RWPE1 (cell line): ENCODE data around the gene AP1G1.

Experiments used
- CTCF ChIA-PET: fragments of 350-600 bp; sonication (Branson Sonifier 250); formaldehyde crosslinking; extraction: SDS; loops from one replicate; lab custom pipeline; 2021; lab: Yijun Ruan, JAX
- POLR2A ChIA-PET: fragments of 400-600 bp; formaldehyde crosslinking; extraction: SDS; loops from one replicate; lab custom pipeline; 2020; ENCODE audit warnings: antibody characterized with exemption; ENCODE audit not compliant: low non-redundant PET; lab: Yijun Ruan, JAX
- DNase-seq: peaks from one replicate; pipeline ENCODE4 v3.0.0; 2012; ENCODE audit warnings: low spot score
- H3K27ac ChIP-seq: fragments of 450-650 bp; 2 replicates; pipeline ENCODE4 v1.5.1; 2017
- TF ChIP-seq, protein P1 (sequence below): fragments of 450-650 bp; conservative IDR thresholded peaks from 2 replicates; pipeline ENCODE4 v1.5.1; 2017; ENCODE audit warnings: low read depth, mild to moderate bottlenecking

AP1G1 gene

GRCh38 chr16:71808593-71809459, at the start of gene AP1G1:
AP1G1 (minus strand) TSS chr16:71808834; CDS start chr16:71789479, 19,355 bp downstream.
- DNase-seq, result peak; percentile 99
- H3K27ac ChIP-seq, result peak within 1 kb of the TSS; percentile 87
- POLR2A ChIA-PET, result interaction anchor here (0.7 kb wide), 2 partner anchors 66 to 81 kb away, joined by 3 read pairs; no protein-coding TSS in a partner anchor
- TF ChIP-seq, protein P1, sequence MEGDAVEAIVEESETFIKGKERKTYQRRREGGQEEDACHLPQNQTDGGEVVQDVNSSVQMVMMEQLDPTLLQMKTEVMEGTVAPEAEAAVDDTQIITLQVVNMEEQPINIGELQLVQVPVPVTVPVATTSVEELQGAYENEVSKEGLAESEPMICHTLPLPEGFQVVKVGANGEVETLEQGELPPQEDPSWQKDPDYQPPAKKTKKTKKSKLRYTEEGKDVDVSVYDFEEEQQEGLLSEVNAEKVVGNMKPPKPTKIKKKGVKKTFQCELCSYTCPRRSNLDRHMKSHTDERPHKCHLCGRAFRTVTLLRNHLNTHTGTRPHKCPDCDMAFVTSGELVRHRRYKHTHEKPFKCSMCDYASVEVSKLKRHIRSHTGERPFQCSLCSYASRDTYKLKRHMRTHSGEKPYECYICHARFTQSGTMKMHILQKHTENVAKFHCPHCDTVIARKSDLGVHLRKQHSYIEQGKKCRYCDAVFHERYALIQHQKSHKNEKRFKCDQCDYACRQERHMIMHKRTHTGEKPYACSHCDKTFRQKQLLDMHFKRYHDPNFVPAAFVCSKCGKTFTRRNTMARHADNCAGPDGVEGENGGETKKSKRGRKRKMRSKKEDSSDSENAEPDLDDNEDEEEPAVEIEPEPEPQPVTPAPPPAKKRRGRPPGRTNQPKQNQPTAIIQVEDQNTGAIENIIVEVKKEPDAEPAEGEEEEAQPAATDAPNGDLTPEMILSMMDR, result no peak
- CTCF ChIA-PET, result interaction anchor here (0.6 to 0.9 kb wide), 4 partner anchors 14 to 1052 kb away, joined by 3 to 6 read pairs (median 3); partner anchors contain the start of gene ZNF821

- TF ChIP-seq, protein P1, result no peak
These were observed 47.5 kb upstream of the AP1G1 start for GRCh38 chr16:71855937-71856662.

DNA sequence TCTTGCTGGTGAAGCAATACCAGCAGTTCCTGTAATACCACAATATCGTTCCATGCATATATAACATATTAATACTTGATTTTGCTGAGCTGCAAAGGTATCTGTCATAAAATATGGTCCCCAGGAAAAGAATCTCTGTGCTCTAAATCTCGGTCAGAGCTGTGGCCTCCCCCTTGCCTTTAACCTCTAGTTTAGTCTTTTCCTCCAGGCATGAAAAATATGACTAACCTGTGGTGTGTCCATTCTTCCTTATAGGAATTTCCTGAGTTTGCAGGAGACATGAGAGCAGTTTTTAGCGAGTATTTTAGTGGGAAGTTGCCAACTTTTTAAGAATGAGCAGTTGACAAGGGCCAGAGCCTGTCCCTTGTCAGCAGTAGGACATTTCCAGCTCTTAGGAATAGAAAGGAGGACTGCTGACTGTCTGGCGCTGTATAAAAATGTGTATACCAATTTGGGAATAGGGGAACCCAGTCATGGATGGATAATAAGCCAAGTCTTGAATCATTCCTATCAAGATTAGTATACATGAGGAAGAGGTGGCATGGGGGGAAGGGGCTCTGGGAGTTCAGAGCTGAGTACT, 45.8 kb upstream of the AP1G1 start:
- TF ChIP-seq, protein P1, result no peak
- no peak overlapping the region for H3K27ac ChIP-seq
- ChIA-PET POLR2A (no interaction called here), CTCF (interaction anchor here (1.4 kb wide), 1 partner anchor 29 kb away, joined by 3 read pairs; the partner anchor contains the start of gene ZNF821)
- no peak for DNase-seq

More at GRCh38 chr16:71855937-71856662, 47.5 kb upstream of the AP1G1 start:
- POLR2A ChIA-PET, result no interaction called here
- no peak overlapping the region for H3K27ac ChIP-seq
- CTCF ChIA-PET, result interaction anchor here (1.4 kb wide), 1 partner anchor 28 kb away, joined by 3 read pairs; the partner anchor contains the start of gene ZNF821
- DNase-seq, result no peak

- POLR2A ChIA-PET, result no interaction called here
- no peak for DNase-seq
- H3K27ac ChIP-seq, result no peak overlapping the region
These were observed 44.8 kb upstream of the AP1G1 start for GRCh38 chr16:71853413-71853812.

GRCh38 chr16:71852561-71852960, 43.9 kb upstream of the AP1G1 start:
- DNase-seq, result no peak
- H3K27ac ChIP-seq, result no peak overlapping the region
- ChIA-PET CTCF (interaction anchor here (0.5 to 1.0 kb wide), 2 partner anchors 23 to 109 kb away, joined by 3 read pairs; no protein-coding TSS in a partner anchor), POLR2A (no interaction called here)
- TF ChIP-seq, protein P1, result no peak

More at GRCh38 chr16:71853413-71853812, 44.8 kb upstream of the AP1G1 start:
- CTCF ChIA-PET, result interaction anchor here (0.6 to 1.0 kb wide), 2 partner anchors 23 to 1150 kb away, joined by 3 read pairs; no protein-coding TSS in a partner anchor
- TF ChIP-seq, protein P1, result no peak
